Stimulated activated CD8-positive, alpha-beta memory T cell treated with anti-CD3 and anti-CD28 coated beads, Interleukin-15, amount 100 ng/mL, for 24 hours (primary cell): ENCODE data around the gene GNG13.
"Not testable (repeated sequence)": the region's sequence is repeated elsewhere in the genome, so short reads cannot be mapped to it uniquely, and the experiment has no call there.

Experiments
- DNase-seq: peaks from one replicate; pipeline ENCODE4 v3.0.0-alpha.2; 2020; ENCODE audit warnings: low read depth

GNG13 gene

GRCh38 chr16:776824-777223 is 23.7 kb downstream of the GNG13 start:
- DNase-seq: no peak

DNA sequence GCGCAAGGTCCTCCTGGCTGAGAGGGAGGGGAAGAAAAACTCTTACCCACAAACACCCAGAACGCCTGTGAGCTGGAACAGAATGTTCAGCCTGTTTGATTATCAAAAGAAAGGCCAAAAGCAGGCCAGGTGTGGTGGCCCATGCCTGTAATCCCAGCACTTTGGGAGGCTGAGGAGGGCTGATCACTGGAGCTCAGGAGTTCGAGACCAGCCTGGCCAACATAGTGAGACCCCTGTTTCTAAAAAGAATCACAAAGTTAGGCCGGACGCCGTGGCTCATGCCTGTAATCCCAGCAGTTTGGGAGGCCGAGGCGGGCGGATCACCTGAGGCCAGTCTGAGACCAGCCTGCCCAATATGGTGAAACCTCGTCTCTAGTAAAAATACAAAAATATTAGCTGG is 24.2 kb downstream of the GNG13 start:
- not testable (repeated sequence) for DNase-seq

- DNase-seq: no peak
These were observed 25.2 kb downstream of the GNG13 start for GRCh38 chr16:775236-775796.

GRCh38 chr16:774086-775001 is 26.2 kb downstream of the GNG13 start:
- no peak for DNase-seq

DNA sequence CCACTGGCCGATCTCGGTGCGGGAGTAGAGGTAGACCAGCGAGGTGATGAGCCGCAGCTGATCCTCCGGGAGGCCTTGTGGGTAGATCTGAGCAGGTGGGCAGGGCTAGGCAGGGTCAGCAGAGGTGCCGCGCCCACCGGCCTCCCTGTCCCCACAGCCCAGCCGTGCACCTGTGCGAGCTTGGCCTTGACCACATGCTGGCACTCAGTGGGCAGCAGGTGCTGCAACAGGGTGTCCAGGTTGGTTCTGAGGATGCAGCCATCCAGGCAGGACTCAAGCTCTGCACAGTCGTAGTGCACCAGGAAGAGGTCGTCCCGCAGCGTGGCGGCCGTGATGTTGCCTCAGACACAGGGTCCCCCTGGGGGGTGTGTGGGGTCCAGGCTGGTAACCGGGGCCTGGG is 27.6 kb downstream of the GNG13 start:
- DNase-seq: no peak

- no peak for DNase-seq
These were observed 30.1 kb downstream of the GNG13 start for GRCh38 chr16:770411-770810.

- no peak for DNase-seq
These were observed 30.6 kb downstream of the GNG13 start for GRCh38 chr16:769934-770333.

- DNase-seq: no peak
These were observed 31.2 kb downstream of the GNG13 start for GRCh38 chr16:769184-769784.

DNA sequence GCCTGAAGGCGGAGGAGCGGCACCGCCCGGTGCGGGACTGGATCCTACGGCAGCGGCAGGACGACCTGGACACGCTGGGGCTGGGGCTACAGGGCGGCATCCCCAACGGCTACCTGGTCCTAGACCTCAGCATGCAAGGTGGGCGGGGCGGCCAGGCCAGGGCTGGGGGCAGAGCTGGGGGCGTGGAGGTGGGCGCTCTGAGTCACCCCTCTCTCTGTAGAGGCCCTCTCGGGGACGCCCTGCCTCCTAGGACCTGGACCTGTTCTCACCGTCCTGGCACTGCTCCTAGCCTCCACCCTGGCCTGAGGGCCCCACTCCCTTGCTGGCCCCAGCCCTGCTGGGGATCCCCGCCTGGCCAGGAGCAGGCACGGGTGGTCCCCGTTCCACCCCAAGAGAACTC is 32.1 kb downstream of the GNG13 start:
- DNase-seq: no peak

DNA sequence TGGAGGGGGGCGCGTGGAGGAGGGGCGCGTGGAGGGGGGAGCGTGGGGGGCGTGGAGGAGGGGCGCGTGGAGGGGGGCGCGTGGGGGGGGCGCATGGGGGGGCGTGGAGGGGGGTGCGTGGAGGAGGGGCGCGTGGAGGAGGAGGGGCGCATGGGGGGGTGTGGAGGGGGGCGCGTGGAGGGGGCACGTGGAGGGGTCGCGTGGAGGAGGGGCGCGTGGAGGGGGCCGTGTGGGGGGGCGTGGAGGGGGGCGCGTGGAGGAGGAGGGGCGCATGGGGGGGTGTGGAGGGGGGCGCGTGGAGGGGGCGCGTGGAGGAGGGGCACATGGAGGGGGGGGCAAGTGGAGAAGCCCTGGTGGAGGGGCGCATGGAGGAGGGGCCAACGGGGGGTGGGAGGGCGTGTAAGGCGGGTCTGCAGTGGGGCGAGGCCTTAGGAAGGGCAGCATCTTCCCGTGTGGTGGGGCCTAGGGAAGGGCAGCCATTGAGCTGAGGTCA is 32.7 kb downstream of the GNG13 start:
- DNase-seq: no peak

DNA sequence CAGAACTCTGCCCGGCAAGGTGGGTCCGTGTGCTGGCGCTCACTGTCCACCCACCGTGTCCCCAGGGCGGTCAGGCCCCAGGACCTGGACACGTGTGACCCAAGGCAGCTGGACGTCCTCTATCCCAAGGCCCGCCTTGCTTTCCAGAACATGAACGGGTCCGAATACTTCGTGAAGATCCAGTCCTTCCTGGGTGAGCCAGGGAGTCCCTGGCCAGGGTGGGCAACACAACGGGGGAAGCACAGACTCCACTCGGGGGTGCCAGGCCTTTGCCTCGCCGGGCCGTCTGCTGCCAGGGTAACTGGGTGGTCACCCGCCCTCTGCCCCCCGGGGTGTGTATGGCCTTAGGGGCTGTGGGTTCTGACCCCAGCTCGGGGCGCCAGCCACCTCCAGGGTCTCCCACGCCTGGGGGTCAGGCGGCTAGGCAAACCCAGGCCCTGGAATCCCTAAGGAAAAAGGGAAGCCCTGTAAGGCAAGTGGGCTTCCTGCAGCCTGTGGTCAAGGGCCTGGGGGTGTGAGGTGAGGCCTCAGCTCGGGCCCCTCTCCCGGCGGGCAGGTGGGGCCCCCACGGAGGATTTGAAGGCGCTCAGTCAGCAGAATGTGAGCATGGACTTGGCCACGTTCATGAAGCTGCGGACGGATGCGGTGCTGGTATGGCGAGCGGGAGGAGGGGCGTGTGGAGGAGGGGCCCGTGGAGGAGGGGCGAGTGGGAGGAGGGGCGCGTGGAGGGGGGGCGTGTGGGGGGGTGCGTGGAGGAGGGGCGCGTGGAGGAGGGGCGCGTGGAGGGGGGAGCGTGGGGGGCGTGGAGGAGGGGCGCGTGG is 33.5 kb downstream of the GNG13 start:
- DNase-seq: no peak

DNA sequence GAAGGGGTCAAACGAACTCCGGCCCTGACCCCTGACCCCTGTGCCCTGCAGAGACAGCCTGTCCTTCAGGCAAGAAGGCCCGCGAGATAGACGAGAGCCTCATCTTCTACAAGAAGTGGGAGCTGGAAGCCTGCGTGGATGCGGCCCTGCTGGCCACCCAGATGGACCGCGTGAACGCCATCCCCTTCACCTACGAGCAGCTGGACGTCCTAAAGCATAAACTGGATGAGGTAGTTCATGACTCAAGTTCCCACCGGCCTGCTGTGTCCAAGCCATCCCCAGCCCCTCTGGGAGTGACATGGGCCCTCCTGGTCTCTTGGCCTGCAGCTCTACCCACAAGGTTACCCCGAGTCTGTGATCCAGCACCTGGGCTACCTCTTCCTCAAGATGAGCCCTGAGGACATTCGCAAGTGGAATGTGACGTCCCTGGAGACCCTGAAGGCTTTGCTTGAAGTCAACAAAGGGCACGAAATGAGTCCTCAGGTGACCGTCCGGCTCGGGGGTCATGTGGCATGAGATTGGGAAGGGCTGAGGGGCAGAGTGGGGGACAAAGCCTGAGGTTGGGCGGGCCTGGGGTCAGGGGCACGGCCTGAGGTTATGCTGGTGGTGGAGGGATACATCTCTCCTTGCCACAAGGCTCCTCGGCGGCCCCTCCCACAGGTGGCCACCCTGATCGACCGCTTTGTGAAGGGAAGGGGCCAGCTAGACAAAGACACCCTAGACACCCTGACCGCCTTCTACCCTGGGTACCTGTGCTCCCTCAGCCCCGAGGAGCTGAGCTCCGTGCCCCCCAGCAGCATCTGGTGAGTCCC is 34.3 kb downstream of the GNG13 start:
- DNase-seq: no peak

DNA sequence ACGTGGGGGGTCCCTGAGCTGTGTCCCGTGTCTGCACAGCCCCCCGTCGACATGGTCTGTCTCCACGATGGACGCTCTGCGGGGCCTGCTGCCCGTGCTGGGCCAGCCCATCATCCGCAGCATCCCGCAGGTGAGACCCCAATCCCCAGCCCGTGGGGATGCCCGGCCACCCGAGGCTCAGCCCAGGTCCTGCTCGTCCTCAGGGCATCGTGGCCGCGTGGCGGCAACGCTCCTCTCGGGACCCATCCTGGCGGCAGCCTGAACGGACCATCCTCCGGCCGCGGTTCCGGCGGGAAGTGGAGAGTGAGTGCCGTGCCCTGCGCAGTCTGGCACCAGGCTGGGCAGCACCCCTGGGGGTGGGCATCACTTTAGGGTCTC is 35.1 kb downstream of the GNG13 start:
- no peak for DNase-seq

DNA sequence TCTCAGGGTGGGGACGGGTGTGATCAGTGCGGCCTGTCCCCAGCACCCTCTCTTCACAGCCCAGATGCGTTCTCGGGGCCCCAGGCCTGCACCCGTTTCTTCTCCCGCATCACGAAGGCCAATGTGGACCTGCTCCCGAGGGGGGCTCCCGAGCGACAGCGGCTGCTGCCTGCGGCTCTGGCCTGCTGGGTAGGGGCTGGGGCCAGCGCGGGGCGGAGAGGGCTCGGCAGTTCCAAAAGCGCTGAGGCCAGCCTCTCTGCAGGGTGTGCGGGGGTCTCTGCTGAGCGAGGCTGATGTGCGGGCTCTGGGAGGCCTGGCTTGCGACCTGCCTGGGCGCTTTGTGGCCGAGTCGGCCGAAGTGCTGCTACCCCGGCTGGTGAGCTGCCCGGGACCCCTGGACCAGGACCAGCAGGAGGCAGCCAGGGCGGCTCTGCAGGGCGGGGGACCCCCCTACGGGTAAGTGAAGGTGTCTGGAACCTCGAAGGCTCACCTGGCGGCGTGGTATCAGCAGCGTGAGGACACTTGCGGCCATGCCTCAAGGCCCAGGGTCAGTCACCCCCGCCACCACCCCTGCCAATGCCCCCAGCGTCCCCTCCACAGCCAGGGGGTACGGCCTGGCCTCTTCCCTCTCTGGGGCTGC is 35.6 kb downstream of the GNG13 start:
- DNase-seq: no peak

GRCh38 chr16:764184-764750 is 36.3 kb downstream of the GNG13 start:
- no peak for DNase-seq

DNA sequence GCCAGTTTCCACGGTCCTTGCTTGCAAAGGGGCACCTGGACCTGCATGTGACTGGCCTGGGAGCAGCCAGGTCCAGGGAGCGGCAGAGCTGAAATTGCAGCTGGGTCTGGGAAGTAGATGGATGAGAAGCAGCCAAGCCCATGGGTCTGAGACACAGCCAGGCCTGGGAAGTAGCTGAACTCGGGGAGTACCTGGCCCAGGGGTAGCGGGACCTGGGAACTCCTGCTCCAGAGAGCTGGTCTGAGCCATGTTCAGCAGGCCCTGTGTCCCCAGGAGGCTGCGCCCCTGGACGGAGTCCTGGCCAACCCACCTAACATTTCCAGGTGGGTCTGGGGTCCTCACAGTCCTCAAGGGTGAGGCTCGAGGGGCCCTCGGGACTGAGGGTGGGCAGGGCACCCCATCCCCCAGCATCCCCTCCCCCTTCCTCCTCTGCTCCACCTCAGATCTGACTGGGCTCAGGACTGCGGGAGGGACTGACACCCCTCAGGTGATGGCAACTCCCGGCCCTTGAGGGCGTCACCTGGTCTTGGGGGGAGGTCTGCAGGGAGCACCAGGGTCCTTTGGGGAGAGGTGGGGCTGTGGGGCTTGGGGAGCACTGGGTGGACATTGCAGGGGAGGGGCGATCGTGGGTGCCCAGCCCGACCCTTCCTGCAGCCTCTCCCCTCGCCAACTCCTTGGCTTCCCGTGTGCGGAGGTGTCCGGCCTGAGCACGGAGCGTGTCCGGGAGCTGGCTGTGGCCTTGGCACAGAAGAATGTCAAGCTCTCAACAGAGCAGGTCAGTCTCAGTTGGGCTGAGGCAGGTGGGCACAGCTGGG is 37.0 kb downstream of the GNG13 start:
- no peak for DNase-seq

DNA sequence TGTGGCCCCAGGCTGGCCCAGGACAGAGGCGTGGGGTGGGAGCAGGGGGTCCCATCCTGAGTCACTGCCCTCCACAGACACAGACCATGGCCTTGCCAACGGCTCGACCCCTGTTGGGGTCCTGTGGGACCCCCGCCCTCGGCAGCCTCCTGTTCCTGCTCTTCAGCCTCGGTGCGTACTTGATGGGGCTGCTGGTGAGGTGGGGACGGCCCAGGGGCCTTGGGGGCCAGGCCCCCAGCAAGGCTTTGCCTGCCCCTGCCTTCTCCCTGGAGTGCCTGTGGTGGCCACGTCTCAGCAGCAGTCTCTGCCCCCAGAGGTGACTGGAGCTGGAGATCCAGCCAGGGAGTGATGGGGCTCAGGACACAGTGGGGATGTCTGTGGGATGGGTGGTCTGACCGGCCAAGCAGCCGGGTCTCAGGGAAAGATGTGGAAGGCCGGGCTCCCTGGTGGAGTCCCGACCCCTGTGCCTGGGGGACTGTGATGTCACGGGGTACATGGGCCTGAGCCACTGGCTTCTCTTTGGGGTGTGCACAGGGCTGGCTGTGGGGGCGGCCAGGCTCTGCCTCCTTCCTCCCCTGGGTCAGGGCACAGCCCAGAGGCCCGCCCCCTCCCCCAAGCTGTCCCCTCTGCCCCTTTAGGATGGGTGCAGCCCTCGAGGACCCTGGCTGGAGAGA is 37.8 kb downstream of the GNG13 start:
- DNase-seq: no peak

GRCh38 chr16:761625-762513 is 38.7 kb downstream of the GNG13 start:
- no peak for DNase-seq
